Measurements from ENCODE around the gene PSORS1C2.
"Not testable (repeated sequence)": the region's sequence is repeated elsewhere in the genome, so short reads cannot be mapped to it uniquely, and the experiment has no call there.

The PSORS1C2 gene

GRCh38 chr6:31165064-31165832 is 26.4 kb upstream of the PSORS1C2 start:
- DNase-seq: not testable (repeated sequence)

GRCh38 chr6:31164475-31165063 is 25.7 kb upstream of the PSORS1C2 start:
- DNase-seq: not testable (repeated sequence)

- no peak for DNase-seq
These were observed 25.1 kb upstream of the PSORS1C2 start for GRCh38 chr6:31163922-31164321.

DNA sequence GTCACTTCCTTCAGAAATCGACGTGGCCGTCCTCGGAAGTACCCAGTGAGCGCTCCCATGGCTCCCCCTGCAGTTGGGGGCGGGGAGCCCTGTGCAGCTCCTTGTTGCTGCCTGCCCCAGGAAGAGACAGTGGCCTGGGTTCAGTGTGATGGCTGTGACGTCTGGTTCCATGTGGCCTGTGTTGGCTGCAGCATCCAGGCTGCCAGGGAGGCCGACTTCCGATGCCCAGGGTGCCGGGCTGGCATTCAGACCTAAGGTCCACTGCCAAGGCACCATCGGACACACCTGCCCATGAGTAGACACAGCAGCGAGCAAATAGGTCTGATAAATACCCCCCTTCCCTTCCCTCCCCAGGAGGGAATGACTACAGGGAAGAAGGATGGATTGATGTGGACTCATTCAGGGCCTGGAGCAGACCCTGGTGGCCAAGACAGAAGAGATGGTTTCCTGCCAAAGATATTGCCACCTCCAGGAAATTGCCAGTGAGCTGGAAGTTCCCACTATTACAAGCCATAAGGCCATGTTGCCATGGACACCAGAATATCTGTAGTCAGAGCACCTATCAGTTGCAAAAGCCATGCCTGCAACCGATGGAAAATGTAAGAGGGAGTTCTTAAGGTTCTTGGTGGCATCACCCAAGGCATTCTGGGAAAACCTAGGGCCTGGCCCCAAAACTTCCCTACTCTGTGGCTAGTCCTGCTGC is 23.7 kb upstream of the PSORS1C2 start:
- no peak for DNase-seq

GRCh38 chr6:31161216-31162126 is 22.6 kb upstream of the PSORS1C2 start:
- DNase-seq: no peak

DNA sequence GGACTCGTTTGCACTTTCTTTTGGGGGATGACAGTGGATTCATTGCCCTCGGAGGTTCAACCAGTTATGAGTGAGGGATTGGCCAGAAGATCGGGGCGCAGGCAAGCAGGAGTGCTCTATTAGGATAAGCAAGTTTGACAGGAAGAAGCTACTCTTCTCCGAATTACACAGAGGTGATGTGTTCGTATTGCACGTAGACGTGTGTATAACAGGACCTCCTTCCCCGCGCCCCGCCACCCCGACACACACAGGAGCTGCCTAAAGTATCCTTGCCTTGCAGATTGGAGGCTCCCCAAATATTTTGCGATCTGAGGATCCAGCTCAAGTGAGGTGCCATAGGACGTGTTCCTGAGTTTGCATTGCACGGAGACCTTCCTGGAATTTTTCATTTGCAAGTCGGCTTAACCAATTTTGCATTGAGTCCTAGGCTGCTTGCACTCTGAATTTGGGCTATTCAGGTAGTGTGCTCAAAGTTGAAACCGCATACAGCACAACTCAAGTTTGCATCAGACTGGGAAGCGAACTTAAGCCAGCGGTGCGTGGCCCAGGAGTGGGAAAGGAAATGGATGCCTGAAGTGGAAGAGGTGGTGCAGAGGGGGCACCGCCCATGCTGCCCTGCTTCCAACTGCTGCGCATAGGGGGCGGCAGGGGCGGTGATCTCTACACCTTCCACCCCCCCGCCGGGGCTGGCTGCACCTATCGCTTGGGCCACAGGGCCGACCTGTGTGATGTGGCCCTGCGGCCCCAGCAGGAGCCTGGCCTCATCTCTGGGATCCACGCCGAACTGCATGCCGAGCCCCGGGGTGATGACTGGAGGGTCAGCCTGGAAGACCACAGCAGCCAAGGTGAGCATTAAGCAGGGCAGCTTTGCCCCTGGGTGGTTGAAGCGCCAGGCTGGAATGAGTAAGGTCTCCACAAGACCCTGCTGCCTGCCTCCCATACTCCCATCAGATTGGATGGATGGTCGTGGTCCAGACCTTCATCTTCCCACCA is 20.3 kb upstream of the PSORS1C2 start:
- no peak for DNase-seq

DNA sequence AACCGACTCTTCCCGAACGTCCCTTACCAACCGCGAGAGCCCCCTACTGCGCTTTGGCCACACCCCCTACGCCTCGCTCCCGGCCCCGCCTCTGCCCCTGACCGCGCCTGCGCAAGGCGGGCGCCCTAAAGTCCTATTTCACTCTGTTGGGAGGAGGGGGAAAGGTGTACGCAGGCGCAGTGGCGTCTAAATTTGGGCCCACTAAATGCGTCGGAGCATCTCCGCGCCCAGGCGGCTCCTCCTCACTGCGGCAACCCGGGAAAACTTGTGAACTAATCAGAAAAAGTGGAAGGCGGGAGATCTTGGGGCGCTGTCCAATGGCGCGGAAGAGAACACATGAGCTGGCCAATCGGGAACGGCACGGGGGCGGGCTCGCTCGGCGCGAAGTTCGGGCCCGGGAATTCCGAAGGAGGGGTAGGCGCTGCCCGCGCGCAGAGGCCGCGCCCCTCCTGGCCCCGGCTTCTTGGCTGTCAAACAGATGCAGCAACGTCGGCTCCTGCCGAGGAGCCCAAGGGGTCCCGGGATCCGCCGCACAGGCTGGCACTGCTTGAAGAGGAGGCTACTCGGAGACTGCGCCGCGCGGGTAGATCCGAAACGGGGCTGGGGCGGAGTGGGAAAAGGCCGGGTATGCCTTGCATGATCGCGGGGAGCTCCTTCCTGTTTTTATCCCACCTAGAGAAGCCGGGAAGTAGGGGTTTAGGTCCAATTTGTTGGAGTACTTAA is 19.4 kb upstream of the PSORS1C2 start, which contains the start of gene TCF19:
TSS of gene TCF19 (plus strand) at position 450 of the 723 bp plus-strand sequence. CDS start 881 bp downstream, outside the sequence.
- peak; percentile 98 for DNase-seq

GRCh38 chr6:31157513-31158139 is 18.8 kb upstream of the PSORS1C2 start, which contains the start of gene CCHCR1:
CCHCR1 (minus strand) TSS chr6:31157802; CDS start chr6:31157600, 202 bp downstream.
- DNase-seq: no peak

GRCh38 chr6:31156641-31157040 is 17.8 kb upstream of the PSORS1C2 start:
- no peak for DNase-seq

- DNase-seq: no peak
These were observed 15.6 kb upstream of the PSORS1C2 start for GRCh38 chr6:31154436-31154835.

DNA sequence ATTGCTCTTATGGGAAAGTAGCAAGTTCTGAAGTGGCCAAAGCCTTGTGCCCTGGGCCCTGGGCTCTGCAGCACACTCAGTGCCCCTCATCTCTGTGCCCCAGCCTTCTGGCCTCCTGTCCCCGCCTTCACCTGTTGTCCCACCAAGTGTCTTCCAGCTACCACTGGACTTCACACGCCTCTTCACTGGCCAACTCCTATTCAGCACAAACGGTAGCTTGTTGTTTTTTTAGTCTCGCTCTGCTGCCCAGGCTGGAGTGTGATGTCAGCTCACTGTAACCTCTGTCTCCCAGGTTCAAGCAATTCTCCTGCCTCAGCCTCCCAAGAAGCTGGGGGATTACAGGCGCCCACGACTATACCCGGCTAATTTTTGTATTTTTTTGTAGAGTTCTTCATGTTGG is 13.9 kb upstream of the PSORS1C2 start:
- no peak for DNase-seq

GRCh38 chr6:31149827-31150447 is 11.1 kb upstream of the PSORS1C2 start:
- DNase-seq: no peak

DNA sequence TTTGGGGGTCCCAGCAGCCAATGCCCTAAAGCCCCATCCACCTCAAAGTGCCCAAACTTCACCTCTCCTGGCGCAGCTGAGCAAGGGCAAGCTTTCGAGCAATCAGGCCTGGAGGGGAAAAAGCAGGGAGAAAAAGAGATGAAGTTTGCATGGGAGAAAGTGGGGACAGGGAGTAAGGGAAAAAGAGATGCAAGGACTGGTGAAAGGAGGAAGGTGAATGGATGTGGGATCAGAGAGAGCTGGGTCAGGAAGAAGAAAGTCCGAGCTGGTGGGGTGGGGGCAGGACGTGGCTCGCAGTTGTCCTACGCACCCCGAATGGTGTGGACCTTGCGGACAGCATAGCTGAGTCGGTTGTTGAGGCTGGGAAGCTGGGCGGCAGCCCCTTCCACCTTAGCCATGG is 6.5 kb upstream of the PSORS1C2 start:
- DNase-seq: no peak

- DNase-seq: no peak
These were observed 6.1 kb upstream of the PSORS1C2 start for GRCh38 chr6:31144970-31145340.

DNA sequence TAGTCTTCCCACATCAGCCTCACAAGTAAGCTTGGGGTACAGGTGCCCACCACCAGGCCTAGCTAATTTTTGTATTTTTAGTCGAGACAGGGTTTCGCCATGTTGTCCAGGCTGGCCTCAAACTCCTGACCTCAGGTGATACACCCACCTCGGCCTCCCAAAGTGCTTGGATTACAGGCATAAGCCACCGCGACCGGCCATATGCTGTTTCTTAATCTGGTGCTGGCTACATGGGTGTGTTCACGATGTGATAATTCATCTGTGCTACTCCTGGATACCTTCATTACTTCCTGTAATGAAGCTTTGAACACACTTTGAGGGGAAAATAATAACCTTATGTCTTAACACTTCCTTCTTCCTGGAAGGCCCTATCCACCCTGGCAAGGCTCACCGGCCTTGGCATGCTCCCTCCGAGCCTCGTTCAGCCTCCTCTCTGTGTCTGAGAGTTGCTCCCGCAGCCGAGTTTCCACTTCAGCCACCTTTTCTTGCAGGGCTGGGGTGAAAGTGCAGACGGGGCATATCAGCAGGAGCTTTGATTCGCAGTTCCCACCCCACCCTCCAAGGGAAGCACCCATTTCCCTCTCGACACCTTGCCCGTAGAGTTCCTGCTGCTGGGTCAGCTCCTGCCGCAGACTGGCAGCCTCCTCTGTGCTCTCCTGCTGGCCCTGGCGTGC is 5.6 kb upstream of the PSORS1C2 start:
- no peak for DNase-seq

GRCh38 chr6:31143148-31143547 is 4.3 kb upstream of the PSORS1C2 start:
- DNase-seq: no peak

GRCh38 chr6:31142361-31142761 is 3.5 kb upstream of the PSORS1C2 start:
- DNase-seq: no peak

- DNase-seq: no peak
These were observed 1.8 kb upstream of the PSORS1C2 start for GRCh38 chr6:31140643-31141042.

DNA sequence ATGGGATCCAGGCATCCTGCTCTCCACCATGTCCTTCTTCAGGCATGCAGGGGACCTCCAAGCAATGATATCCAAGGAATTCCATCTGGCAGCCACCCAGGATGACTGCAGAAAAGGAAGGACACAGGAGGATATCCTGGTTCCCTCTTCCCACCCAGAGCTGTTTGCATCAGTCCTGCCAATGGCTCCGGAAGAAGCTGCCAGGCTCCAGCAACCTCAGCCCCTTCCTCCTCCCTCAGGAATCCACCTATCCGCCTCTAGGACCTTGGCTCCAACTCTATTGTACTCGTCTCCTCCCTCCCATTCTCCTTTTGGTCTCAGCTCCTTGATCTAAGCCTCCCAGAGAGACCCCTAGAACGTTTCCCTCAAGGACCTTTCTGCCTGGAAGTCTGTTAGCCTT is 733 bp upstream of the PSORS1C2 start:
- DNase-seq: no peak

Measured in MV-4-11 (cell line).